ENCODE results near the gene NADSYN1.
A peak's percentile ranks its signal among the peaks of the same experiment; 100 is the strongest.

The NADSYN1 gene

DNA sequence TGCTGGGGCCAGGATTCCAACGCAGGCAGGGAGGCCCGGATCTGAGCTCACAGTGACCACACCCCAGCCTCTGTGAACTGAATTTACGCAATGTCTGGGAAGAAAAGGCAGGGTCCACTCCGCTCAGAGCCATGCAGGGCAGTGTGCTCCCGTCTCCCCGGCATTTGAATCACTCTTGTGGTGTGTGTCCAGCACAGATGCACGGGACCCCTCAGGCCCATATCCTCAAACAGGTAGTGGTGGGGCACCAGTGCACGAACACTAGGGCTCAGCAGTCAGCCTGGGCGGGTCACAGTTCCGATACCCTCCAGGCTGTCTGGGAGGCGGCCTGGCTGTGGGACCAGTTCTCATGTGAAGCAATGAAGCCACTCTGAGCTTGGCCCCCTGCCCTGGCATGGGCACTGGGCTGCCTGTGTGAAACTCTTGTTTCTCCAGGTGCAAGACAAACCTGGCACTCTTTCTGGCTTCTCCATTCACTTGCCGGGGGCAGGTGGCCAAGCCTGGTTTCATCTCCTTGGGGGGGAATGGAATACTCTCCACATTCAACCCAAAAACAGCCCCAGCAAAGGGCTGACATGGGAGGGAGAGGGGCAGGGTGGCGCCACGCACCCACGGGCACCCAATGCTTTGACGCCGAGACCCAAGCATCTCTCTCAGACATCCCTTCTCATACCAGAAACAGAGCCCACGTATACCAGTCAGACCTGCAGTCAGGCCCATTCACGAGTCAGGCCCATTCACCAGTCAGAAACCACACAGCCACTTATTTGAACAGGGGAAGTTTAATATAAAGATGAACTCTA lies 19.2 kb upstream of the NADSYN1 start:
- no peak for ATAC-seq
- no peak for DNase-seq

DNA sequence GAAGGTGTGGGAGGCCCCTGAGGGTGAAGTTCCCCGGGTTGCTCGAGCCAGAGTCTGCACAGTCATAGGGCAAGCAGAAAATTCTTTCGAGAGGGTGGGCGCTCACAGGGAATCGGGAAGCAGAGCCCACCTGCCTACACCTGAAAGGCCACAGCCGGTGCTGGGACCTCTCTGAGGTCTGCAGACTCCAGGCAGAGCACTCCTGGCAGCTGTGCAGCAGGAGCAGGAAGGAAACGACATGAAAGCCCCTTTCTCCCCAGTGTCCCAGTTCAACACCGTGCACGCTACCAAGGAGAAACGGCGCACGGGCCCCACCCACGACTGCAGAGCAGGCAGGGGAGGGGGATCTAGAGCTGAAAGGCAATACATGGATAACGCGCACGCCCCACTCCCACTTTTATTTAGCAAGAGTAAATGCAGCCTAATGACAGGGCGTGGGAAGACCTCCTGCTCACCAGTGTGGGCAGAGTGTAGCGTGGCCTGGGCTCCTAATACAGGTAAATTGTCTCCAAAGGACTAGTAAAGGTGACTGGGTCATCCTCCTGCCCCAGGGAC lies 18.4 kb upstream of the NADSYN1 start:
- ATAC-seq (no peak), DNase-seq (no peak)

DNA sequence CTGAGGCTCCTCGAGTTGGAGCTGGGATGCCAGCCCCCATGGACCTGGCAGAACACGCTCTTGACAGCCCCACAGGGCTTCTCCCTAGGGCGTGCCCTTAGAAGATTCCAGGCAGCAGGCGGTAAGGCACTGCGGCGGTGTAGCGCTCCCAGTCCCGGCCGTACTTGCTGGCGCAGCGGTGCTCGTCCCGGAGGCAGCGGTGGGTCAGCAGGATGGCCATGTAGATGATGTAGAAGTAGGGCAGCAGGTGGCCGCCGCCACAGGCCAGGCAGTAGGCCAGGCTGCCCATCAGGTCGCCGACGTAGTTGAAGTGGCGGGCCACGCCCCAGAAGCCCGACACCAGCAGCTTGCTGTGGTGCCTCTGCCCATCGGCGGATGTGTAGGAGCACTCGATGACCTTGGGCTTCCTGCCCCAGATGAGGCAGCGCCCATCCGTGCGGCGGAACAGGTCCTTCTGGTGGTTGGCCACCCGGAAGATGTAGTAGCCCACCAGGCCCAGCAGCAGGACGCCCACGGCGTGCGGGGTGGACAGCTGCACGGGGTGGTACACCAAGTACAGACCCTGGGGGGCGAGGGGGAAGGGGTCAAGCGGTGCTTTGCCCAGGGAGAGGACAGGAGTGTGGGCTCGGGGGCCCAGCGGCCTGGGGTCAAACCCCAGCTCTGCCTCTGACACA lies 17.6 kb upstream of the NADSYN1 start:
- no peak for DNase-seq
- no peak for ATAC-seq

DNA sequence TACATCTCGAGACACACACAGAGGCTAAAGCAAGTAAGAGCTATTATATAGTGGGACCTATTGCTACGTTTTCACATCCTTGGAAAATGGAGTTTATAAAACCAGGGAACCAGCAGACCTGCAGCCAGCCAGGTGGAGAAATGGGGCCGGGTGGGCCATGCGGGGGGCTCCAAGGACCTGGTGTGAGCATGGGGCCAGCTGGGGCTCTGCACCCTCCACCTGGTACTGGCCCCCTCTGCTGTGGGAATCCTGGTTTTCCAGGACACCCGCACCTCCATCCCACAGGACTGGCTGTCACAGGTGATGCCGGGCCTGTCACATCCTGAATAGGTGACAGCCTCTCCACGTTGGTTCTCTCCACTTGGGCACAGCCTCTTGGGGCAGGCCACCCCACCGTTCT lies 16.1 kb upstream of the NADSYN1 start:
- ATAC-seq (no peak), DNase-seq (no peak)

DNA sequence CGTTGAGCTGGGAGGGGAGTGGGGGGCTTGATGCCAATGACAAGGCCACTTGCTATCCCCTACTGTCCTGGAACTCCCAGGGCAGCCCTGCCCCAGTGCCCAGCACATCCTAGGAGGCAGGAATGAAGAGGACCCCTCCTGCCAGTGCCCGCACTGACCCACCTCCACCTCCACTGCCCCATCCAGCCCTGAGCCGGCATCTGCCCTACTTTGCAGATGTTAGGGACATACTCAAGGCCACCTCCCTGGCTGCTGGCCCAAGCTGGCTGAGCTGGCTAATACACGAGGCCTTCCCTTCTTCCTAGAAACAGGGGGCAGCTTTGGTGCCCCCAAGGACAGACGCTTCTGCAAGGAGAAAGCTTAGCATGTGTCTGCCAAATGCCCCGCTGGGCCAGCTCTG lies 15.6 kb upstream of the NADSYN1 start:
- DNase-seq (no peak), ATAC-seq (no peak)

DNA sequence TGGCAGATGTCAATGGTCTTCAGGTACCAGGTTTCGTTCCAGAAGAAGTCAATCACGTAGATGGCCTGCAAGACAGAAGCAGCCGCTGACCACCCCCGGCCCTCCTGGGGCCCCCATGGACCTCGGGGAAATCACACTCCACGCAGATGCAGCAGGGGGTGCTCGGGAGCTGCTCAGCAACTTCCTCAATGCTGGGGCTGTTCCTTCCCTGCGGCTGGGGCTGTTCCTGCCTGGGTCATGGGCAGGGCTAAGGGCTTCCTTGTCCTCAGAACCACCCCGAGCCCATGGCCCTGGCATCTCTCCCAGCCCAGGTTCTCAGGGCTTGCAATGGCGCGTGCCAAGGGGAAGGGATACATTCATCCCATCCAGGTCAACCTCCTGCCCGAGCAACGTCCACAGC lies 15.1 kb upstream of the NADSYN1 start:
- DNase-seq = no peak
- ATAC-seq = no peak

DNA sequence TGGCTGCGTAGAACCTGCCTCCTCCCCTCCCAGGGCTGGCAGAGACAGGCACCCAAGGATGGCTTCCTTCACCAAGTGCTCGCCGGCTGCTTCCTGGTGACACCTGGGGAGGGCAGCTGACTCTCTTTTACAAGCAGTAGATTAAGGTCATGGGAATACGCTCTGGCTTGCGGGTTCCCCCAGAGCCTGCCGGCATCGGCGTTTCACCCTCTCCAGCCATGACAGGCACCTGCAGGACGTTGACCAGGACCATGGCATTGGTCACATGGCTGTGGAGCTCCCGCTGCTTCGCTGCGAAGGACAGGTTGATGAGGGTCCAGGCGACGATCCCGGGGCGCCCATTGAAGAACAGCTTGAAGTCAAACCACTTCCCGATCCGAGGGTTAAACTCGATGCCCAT lies 14.4 kb upstream of the NADSYN1 start:
- ATAC-seq (no peak), DNase-seq (no peak)

DNA sequence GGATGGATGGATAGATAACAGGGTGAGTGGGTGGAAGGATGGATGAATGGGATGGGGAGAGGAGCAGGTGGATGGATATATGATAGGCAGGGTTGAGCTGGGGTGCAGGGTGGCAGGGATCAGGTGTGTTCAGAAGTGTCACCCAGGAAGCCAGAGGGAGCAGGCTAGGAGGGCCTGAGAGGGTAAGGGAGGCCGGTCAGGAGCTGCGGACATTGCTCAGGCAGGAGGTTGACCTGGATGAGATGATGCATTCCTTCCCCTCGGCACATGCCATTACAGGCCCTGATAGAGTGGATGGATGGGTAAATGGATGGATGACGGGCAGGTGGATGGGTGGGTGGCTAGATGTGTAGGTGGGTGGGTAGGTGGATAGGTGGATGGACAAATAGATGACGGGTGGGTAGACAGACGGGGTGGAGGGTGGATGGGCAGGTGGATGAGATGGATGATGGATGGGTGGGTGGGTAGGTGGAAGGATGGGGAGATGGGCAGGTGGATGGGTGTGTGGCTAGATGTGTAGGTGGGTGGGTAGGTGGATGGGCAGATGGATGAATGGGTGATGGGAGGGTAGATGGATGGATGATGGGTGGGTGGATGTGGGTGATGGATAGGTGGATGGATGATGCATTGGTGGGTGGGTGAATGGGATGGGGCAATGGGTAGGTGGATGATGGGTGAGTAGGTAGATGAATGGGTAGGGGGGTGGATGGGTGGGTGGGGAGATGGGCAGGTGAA lies 12.8 kb upstream of the NADSYN1 start:
- DNase-seq (no peak), ATAC-seq (no peak)

DNA sequence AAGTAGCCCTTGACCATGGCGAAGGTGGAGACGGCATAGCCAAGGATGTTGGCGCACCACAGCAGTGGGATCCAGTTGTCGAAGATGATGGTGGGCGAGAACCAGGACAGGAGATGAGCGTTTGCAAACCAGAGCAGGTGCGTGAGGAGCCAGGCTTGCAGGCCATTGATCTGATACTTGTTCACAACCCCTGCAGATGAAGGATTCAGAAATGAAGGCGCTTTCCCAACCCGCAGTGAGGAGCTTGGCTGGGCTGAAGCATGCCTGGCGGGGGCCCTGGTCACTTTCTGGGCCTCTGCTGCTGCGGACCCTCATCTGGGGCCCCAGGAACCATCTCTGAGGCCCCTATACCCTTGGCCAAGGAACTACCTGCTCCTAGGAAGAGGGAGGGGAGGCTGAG lies 11.8 kb upstream of the NADSYN1 start:
- ATAC-seq = no peak
- no peak for DNase-seq

DNA sequence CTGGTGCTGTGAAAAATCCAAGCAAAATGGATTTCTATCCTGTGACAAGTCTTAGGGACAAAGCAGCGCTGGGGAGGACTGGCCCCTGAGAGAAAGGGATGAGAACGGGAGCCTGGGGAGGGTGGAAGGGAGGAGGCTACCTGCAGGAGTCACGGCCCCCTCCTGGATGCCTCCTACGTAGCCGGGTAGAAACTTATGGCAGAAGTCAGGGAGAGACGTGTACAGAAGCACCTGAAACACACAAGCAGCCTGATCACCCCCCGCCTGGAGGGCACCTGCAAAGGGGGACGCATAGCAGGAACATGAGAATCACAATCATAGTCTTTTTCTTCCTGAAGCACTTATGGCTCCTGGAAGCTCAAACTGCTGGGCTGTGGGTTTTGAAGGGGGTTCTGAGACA lies 10.9 kb upstream of the NADSYN1 start:
- DNase-seq = no peak
- ATAC-seq = no peak

DNA sequence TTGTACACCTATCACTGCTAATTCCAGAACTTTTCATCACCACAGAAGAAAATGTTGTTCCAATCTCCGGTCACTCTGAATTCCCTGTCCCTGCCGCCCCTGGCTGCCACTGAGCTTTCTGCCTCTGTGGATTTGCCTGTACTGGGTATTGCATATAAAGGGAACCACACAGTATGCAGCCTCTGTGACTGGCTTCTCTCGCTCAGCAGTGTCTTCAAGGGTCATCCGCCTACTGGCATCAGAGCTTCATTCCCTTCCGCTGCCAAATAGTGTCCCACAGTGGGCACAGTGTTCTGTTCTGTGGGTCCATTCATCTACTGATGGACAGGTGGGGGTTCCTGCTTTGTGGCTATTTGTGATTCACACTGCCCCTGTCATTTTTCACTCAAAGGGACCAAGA lies 10.1 kb upstream of the NADSYN1 start:
- DNase-seq (no peak), ATAC-seq (no peak)

DNA sequence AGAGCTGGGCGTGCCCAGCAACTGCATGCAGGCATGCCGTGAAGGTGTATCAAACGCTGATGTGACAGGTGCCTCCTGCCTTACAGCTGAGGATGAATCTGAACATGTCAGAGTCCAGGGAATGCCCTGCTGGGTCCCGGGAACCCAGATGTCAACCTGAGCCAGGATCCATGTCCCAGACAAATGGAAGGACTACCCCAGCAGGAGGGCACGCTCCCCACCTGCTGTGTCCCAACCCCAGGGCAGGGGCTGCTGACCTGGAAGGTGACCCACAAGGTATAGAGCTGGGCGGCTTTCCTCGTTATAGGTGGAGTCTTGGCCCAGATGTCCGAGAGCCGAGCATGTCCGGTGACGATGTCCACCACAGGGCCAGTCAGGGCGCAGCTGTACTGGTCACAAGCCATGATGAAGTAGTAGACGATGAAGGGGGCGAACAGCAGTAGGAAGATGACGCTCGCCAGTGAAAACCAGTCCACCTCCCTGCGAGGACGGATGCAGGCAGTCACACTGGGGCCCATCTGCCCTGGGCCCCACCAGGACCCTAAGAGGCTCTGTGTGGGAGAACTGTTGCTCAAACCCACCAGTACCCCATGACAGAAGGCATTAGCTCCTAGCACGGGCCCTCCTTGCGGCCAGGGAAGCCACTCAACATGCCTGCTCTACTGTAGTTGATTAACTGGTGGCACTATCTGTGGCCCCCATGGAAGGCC lies 9.1 kb upstream of the NADSYN1 start:
- no peak for ATAC-seq
- DNase-seq = no peak

DNA sequence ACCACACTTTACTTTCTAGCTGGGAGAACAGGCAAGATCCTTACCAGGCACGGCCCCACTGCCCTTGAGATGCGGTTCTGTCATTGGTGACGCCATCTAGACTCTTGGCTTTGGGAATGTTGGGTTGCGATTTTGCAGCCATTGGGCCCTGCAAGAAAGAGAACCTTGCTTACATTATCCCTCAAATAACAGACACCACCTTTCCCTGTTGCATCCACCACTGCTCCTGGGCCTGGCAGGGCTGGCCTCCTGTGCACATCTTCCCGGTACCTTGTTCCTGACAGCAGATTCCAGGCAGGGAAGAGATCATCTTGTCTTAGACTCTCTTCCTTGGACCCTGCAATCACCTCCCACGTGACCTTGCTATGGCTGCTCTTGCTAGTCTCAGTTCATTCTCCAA lies 8.2 kb upstream of the NADSYN1 start:
- DNase-seq (no peak), ATAC-seq (no peak)

DNA sequence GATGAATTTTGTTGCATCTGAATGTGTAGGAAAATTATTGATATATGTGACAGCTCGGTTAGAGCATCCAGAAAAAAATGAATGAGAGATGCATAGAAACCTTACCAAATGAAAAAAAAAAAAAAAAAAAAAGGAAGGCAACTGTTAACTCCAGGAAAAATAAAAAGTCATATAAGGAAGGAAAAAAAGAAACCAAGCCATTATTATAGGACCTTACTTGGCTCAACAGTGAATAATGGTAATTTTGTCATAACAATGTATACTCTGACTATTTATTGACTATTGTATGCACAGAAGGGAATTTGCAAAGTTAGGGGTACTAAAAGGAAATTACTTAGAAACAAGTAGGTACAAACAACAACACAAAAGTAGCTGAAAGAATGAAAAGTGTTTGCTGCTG lies 6.9 kb upstream of the NADSYN1 start:
- DNase-seq (no peak), ATAC-seq (no peak)

DNA sequence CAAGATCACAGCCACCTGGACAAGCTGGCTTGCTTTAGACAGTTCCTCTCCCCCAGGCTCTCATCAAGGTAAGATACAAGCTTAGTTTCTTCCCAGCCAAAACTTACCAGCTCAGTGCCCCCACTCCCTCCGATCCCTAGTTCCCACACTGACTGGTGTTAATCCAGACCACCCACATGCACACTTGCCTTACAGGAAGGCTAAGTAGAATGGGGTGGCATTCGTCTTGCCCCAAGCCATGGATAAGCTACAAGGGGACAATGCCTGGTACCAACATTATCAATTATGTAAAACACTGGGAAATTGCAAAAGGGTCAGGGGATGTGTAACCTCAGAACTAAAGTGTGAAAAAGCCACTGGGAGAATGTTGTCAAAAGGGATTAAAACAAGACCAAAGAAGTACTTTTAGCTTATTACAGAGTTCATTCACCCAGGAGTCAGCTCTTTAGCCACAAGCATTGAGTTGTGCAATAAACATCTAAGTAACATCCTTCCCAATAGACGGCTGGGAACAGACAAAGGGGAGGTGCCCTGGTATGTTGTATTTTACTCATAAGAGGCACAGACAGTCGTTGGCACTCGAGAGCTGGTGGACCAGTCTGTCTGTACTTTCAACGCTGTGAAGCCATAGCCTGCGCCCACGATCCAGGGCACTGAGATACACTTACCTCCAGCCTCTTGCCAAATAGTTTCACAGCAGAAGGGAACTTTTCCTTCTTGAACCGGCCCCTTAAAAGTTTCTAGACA lies 5.9 kb upstream of the NADSYN1 start:
- DNase-seq (no peak), ATAC-seq (no peak)

DNA sequence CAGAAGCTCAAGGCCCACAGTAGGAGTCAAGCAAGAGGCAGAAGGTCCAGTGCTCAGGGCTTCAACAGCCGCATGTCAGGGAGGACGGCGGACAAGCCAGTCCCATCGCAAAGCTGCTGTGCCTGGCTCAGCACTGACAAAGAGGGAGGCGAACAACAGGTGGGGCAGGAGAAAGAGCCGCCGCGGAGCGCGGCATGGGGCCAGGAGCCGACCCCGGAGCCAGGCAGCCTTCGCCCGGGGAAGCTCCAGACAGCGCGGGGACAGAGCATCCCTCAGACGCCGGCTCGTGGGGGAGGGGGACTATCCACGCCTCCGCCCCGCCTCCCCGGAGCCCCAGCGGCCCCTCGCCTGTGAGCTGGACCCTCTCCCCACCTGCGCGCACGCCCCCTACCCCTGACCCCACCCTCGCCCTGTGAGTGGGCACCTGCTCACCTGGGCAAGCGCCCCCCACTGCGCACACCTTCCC lies 5.2 kb upstream of the NADSYN1 start:
- ATAC-seq = peak; percentile 19

DNA sequence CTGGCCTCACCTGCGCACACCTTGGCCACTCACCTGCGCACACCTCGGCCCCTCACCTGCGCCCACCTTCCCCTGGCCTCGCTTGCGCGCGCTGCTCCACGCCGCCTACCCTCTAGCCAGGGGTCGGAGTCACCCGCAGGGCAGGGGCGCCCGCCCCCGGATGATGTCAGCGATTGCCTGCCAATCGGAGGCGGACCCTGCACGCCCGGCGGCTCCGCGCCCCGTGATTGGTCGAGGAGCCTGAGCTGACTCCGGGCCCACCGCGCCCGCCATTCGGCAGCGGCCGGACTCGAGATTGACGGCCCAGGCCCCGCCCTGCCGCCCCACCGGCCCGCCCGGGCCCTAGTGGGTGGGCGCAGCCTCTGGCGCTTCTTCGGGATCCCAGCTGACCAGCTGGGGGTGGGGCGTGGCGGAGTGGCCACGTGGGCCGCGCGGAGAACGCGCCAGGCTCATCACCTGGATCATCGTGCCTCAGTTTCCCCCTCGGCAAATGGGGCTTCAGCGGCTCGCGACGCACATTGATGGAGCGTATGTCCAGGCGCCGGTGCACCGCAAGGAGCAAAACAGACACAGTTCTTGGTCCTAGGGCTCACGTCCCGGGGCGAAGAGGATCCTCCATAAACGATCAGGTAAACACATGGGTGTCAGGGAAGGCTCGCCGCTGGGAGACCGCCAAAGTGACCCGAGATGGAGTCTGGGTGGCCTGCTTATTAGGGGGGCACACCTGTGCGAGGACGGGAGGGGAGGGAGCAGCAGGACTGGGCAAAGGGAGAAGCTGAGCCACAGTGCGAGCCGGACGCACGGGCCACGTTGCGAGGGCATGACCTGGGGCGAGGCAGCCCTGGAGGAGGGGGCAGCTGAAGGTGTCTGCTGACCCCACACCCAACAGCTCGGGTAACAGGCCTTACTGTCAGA lies 4.5 kb upstream of the NADSYN1 start, which contains the start of gene DHCR7:
DHCR7 (minus strand) TSS at position 137 of the 915 bp plus-strand sequence. CDS start 3,441 bp downstream, outside the sequence.
- DNase-seq (peak; percentile 96), ATAC-seq (peak; percentile 92)

More for the DNA sequence above, 5.2 kb upstream of the NADSYN1 start:
- peak; percentile 51 for DNase-seq

DNA sequence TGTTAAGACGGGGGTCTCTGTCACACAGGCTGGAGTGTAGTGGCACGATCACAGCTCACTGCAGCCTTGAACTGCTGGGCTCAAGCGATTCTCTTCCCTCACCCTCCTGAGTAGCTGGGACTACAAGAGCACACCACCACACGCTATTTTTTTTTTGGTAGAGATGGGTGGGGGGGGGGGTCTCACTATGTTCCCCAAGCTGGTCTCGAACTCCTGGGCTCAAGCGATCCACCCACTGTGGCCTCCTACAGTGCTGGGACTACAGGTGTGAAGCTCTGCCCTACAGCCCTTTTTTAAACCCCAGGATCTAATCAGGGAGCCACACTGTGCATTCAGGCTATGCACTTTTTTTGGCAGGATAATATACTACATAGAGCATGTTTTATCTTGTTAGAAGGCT lies 3.4 kb upstream of the NADSYN1 start:
- ATAC-seq = no peak
- DNase-seq = no peak

DNA sequence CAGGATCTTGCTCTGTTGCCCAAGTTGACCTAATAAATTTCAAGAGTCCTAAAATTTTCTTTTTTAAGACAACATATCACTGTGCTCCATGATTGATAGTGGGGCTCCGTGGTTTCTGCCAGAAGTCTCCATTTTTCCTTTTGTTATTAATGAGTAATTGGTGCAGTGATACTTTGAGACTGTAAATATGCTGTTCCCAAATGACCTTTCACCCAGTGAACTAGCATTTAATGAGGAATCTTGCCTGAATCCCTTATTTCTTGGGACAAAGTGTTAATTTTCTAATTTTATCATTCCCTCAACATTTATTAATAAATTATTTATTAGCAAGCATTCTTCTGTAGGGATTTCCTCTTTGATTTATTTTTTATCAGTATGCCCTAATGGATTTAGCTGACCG lies 2.5 kb upstream of the NADSYN1 start:
- DNase-seq (no peak), ATAC-seq (no peak)

DNA sequence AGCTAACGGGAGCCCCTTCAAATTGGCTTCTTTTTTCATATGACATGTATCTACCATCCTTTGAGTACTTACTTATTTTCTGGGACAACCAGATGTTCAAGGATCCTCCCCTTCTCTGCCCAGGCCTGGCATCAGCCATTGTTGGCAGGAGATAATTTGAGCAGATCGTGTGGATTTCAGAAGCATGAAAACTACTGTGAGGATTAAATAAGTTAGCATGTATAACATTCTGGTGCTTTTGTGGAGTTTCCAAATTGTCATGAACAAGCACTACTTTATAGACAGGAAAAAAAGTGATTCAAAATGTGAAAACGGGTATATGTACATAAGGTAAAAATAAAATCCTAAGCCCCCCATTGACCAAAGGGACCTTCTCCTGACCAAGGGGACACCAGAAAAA lies 2.1 kb upstream of the NADSYN1 start:
- ATAC-seq (no peak), DNase-seq (no peak)

Data from stimulated activated naive CD8-positive, alpha-beta T cell treated with anti-CD3 and anti-CD28 coated beads, Interleukin-15, Interleukin-2, amounts not matched to agents 100 U/mL and 50 U/mL, for 24 hours (primary cell).